Superior temporal gyrus (tissue), 1 donor: ENCODE data around the gene OSBP2.
A peak's percentile ranks its signal among the peaks of the same experiment; 100 is the strongest.

ENCODE experiments used
- DNase-seq: peaks from one replicate; pipeline ENCODE4 v3.0.0-alpha.2; 2016; ENCODE audit errors: extremely low spot score

OSBP2 gene

GRCh38 chr22:30903876-30904460 is 209.3 kb downstream of the OSBP2 start:
- DNase-seq, result no peak

- DNase-seq, result no peak
Measured at GRCh38 chr22:30905696-30906341, 211.1 kb downstream of the OSBP2 start.

DNA sequence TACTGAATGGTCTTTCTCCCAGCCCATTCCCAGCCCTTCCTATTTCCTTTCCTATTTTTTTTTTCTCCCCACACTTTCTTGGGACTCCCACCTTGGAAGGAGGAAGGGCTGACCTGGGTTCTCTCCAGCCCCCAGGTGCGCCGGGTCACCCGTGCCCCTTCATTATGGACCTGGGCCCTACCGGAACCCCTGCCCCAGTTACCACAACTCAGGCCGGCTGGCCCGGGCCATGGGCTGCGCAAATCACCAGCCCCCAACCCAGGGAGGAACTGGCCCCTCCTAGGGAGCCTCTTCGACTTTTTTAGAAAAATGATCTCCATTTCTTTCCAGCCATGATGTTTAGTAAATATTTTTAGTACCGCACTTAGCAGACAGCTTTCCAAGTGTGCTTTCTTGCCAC is 211.7 kb downstream of the OSBP2 start:
- DNase-seq, result no peak

DNA sequence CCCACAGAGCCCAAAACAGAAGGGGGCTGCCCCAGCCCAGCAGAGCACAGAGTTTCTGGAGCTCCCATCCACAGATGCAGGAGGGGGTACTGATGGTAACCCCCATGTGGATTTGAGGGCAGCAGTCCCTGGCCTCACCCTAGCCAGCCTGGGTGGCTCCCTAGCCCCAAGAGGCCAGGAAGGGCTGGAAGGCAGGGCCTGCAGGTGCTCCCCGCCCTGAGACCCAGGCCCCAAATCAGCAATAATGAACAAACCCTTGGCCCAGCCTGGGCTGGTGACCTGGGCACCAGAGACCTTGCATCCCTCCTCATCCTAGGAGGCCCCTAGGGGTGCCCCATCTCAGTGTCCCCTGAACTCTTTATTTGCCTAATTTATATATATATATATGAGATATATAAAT is 212.3 kb downstream of the OSBP2 start:
- no peak for DNase-seq

DNA sequence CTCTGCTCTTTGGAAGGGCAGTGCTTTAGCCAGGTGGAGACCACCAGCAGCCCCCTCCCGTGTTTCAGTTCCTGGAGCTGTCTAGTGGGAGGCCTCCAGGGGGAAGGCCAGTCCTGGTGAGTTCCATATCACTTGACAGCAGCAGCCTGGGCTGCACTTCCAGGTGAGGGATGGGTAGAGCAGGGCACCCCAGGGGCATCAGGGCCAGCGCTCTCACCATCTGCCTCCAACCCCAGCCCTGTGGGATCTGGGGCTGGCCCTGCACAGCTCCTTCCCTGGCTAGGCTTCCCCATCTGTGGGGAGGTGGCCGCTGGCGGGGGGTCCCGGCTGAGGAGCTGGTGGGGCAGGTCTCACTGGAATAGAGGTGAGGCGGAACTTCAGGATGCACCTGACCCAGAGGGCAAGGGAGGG is 213.4 kb downstream of the OSBP2 start:
- DNase-seq, result no peak

GRCh38 chr22:30909306-30909705 is 214.6 kb downstream of the OSBP2 start:
- no peak for DNase-seq

DNA sequence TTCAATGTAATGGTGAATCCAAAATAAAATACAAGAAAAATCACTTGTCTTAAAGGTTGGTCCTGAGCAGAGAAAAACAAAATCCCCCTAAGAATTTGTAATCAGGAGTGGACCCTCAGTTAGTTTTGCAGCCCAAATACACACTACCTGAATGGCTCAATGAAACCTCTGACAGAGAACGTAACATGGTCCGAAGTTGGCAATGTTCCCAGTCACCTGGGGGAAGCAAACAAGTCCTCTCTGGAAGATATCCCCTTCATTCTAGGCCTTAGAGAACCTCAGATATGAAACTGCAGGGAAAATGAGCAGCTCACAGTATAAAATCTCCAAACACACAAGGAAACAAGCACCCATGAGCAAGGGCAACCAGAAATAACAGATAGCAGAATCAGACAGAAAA is 215.7 kb downstream of the OSBP2 start:
- no peak for DNase-seq

DNA sequence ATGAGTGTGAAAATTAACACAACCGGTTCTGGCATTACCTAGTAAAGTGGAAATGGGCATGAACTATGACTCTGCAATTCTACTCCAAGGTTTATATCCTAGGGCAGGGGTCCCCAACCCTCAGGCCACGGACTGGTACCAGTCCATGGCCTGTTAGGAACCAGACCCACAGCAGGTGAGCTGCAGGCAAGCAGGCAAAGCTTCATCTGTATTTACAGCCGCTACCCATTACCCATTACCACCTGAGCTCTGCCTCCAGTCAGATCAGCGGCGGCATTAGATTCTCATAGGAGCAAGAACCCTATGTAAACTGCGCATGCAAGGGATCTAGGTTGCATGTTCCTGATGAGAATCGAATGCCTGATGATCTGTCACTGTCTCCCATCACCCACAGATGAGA is 224.1 kb downstream of the OSBP2 start:
- no peak for DNase-seq

- no peak for DNase-seq
Measured at GRCh38 chr22:30919973-30920372, 225.3 kb downstream of the OSBP2 start.

- peak; percentile 89 for DNase-seq
Measured at GRCh38 chr22:30920407-30920806, 225.7 kb downstream of the OSBP2 start.

DNA sequence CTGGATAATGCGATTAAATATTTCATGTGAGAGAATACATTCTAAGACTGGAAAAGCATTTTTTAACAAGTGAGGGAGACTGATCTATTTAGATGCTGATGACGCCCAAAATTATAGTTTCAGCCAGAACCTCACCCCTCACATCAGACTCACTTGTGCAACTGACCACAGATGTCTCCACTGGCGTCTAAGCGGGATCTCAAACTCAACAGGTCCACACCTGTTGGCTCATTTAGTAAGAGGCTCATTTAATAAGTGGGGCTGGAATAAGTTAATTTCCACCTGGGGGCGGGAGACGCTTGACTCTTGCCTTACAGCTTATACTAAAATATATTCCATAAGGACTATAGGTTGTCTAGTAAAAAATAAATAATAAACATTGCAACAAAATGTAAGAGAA is 226.4 kb downstream of the OSBP2 start:
- DNase-seq, result no peak

- DNase-seq, result peak; percentile 33
Measured at GRCh38 chr22:30922151-30922611, 227.5 kb downstream of the OSBP2 start.

DNA sequence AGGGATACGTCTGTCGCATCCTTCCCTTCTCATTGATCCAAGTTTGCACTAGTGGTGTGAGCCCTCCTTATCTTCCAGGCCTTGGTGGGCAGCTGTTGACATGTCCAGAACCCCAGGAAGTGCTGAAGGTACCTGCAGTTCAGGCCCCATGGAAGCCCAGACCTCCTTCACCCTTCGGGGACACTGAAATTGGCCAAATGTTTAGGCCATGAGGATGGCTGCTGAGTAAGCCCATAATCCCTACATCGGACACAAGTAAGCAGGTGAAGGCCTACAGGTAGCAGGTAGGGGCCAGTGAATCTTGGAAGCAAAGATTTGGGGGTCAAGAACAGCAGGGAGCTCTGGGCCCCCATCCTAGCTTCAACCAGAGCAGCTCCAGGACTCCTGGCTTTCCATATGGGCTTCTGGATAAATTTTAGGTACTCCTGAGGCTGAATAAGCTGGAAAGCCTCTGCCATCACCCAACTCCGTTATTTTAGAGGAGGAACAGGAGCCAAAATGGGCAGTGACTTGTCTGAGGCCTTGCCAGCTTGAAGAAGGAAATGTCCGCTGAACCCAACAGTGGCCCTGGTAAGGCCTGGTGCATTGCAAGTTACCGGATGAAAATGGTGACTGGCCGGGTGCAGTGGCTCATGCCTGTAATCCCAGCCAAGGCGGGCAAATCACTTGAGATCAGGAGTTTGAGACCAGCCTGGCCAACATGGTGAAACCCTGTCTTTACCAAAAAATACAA is 228.7 kb downstream of the OSBP2 start:
- DNase-seq, result no peak

DNA sequence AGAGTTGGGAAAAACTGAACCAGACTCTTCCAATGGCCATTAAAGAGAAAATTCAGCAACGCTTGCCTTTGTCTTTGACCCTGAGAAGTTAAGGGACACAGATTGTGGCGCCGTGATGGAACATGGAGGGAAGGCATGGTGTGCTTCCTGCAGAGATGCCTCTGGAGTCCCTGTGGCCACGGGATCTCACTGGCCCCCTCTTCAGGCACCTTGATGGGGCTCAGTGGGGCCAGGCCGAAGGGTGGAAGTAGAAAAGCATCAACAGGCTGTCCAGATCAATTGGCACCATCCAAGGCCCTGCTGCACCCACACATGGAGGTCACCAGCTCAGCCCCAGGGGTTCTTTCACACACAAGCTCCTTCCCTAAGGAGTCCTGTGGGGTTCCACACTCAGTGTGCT is 231.0 kb downstream of the OSBP2 start:
- DNase-seq, result no peak

DNA sequence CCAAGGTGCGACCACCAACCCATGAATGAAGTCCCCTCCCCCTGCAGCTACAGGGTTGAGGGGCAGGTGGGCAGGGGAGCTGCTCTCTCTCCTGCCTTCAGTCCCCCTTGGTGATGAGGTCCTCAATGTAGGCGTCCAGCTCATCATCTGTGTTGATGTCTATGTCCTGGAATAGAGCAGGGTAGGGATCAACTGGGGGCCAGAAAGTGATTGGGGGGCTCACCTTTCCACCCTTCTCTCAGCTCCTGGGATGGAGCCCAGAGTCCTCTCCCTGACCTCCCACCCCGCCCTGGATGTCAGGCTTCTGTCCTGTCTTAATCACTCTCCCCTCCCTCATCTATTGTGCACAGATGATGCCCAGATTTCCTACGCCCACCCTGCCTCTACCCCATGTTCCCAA is 232.0 kb downstream of the OSBP2 start:
- DNase-seq, result no peak

DNA sequence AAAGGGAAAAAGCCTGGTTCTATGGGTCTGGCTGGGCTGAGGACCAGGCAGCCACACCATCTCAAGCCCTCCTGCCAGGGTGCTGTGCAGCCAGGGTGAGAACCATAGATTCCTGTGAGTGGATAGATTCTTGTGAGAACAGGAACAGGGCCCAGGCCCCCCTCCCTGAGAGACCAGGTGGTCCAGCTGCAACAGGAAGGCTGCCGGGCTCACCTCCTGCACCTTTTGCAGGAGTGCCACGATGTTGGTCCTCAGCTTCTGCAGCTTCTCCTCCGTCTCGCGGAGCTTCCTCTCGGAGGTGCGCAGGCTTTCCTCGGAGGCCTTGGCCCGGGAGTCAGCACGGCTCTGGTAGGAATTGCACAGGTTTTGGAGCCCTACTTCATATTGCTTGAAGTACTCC is 233.1 kb downstream of the OSBP2 start:
- DNase-seq, result no peak

GRCh38 chr22:30928401-30928800 is 233.7 kb downstream of the OSBP2 start:
- no peak for DNase-seq

GRCh38 chr22:30930228-30930627 is 235.6 kb downstream of the OSBP2 start:
- DNase-seq, result no peak

- DNase-seq, result no peak
Measured at GRCh38 chr22:30931541-30932300, 237.0 kb downstream of the OSBP2 start.

DNA sequence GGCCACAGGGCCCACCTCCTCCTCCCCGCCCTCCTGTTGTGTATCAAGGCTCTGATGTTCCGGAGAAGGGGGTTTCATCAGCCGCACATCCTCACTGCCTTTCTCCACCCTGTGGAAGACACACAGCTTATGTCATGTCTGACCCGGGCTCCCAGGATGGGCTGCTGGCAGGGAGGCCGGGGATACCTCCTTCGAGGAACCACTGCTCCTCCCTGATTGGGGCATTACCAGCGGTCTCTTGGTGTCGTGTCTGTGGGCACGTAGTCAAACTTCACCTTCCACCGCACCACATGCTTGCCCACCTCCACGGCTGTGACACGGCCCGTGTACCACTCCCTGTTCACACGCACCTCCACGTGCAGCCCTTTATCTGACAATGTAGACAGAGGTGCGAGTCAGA is 238.0 kb downstream of the OSBP2 start:
- no peak for DNase-seq

GRCh38 chr22:30933457-30933856 is 238.8 kb downstream of the OSBP2 start:
- DNase-seq, result no peak

- DNase-seq, result no peak
Measured at GRCh38 chr22:30934053-30934452, 239.4 kb downstream of the OSBP2 start.
